K562 (cell line): ENCODE measurements around the gene MYOM1. TPM values are rescaled to one million over a fixed set of nuclear protein-coding genes. Genes with fewer than 3 reads are reported as not detected.
A peak's percentile ranks its signal among the peaks of the same experiment; 100 is the strongest.

ENCODE experiments used
- ATF7 ChIP-seq: fragments of 450-650 bp; IDR thresholded peaks from 2 replicates; pipeline ENCODE4 v1.7.1; 2014; ENCODE audit warnings: mild to moderate bottlenecking, moderate library complexity
- FOXA3 ChIP-seq, 2 experiments: fragments of 450-650 bp in 1 of 2; sonication (generic) in 1 of 2; formaldehyde crosslinking; IDR thresholded peaks in 1 of 2; conservative IDR thresholded peaks in 1 of 2; 2 replicates each; pipeline versions ENCODE4 v1.4.0 to v1.8.0; 2020 to 2022; ENCODE audit warnings: mild to moderate bottlenecking in 2 of 2, missing genetic modification reagents in 1 of 2
- HDGF ChIP-seq: fragments of 450-650 bp; IDR thresholded peaks from 2 replicates; pipeline ENCODE4 v1.6.1; 2016
- LCOR ChIP-seq: sonication (generic); formaldehyde crosslinking; IDR thresholded peaks from 2 replicates; pipeline ENCODE4 v1.8.0; 2022; ENCODE audit warnings: mild to moderate bottlenecking, missing genetic modification reagents
- NELFE ChIP-seq: IDR thresholded peaks from 2 replicates; pipeline ENCODE4 v1.6.1; 2011; ENCODE audit warnings: mild to moderate bottlenecking; ENCODE audit not compliant: insufficient read depth, insufficient read length
- NFRKB ChIP-seq: fragments of 450-650 bp; IDR thresholded peaks from 2 replicates; pipeline ENCODE4 v1.6.1; 2016; ENCODE audit warnings: low read depth
- POLR2H ChIP-seq: IDR thresholded peaks from 2 replicates; pipeline ENCODE4 v1.6.1; 2016; ENCODE audit warnings: missing genetic modification characterization, low read depth, mild to moderate bottlenecking, control low read depth, missing compliant biosample characterization, moderate library complexity
- RAD51 ChIP-seq: fragments of 450-650 bp; IDR thresholded peaks from 2 replicates; pipeline ENCODE4 v1.7.1; 2016; ENCODE audit warnings: low read depth, mild to moderate bottlenecking, borderline replicate concordance
- RBM15 ChIP-seq: fragments of 200-400 bp; formaldehyde crosslinking; IDR thresholded peaks from 2 replicates; pipeline ENCODE4 v1.6.1; 2018; ENCODE audit warnings: mild to moderate bottlenecking, low read length, moderate library complexity; ENCODE audit not compliant: insufficient read depth
- SNRNP70 ChIP-seq: fragments of 200-400 bp; formaldehyde crosslinking; optimal IDR thresholded peaks from 2 replicates; pipeline ENCODE3; 2017; ENCODE audit warnings: low read depth, low read length
- YY1 ChIP-seq, 3 experiments: IDR thresholded peaks; 2 replicates each; pipeline ENCODE4 v1.6.1; 2011; ENCODE audit warnings: low read length in 2 of 3, mild to moderate bottlenecking in 2 of 3, moderate library complexity in 2 of 3, borderline replicate concordance in 1 of 3, control low read depth in 1 of 3, low read depth in 1 of 3; ENCODE audit not compliant: insufficient read depth in 3 of 3, insufficient replicate concordance in 2 of 3, control insufficient read depth in 1 of 3, insufficient read length in 1 of 3; ENCODE audit errors: extremely low read depth in 1 of 3
- ZNF23 ChIP-seq: fragments of 250-450 bp; sonication (Bioruptor Pico); IDR thresholded peaks from 2 replicates; pipeline ENCODE4 v1.4.0; 2020; ENCODE audit warnings: mild to moderate bottlenecking
- ZNF239 ChIP-seq: fragments of 250-450 bp; sonication (Bioruptor Pico); IDR thresholded peaks from 2 replicates; pipeline ENCODE4 v1.4.0; 2020; ENCODE audit warnings: mild to moderate bottlenecking
- ZNF277 ChIP-seq: fragments of 250-450 bp; sonication (Bioruptor Pico); IDR thresholded peaks from 2 replicates; pipeline ENCODE4 v1.8.0; 2022; ENCODE audit warnings: inconsistent platforms, mild to moderate bottlenecking, moderate library complexity, borderline replicate concordance
- ZNF384 ChIP-seq: IDR thresholded peaks from 2 replicates; pipeline ENCODE4 v1.6.1; 2012; ENCODE audit warnings: low read depth, low read length, improper control_type of control experiment
- ZNF395 ChIP-seq: fragments of 200-800 bp; sonication (Bioruptor generic); IDR thresholded peaks from 2 replicates; pipeline ENCODE4 v1.6.1; 2017; ENCODE audit warnings: missing genetic modification characterization, missing compliant biosample characterization
- polyA plus RNA-seq, 8 experiments: library from polyadenylated mRNA; depleted of rRNA in 4 of 8; stranded (reverse) in 5 of 8; unstranded in 3 of 8; fragments of >200 nt; fragmentation: Nextera tagmentation in 2 of 8; fragmentation: Illumina TruSeq in 1 of 8; extraction: Ambion mirVana in 2 of 8; extraction: Trizol in 1 of 8; gene quantifications; 2 replicates each; pipeline versions ENCODE4 v1.2.1 to v1.2.3, GENCODE V29; 2011 to 2014; ENCODE audit warnings: inconsistent platforms in 1 of 8, missing spikeins in 1 of 8
- total RNA-seq, 7 experiments: library from RNA; depleted of rRNA in 6 of 7; stranded (reverse); fragments of >200 nt in 6 of 7; fragmentation: Illumina TruSeq in 2 of 7; extraction: Trizol in 2 of 7; gene quantifications; 2 replicates each; pipeline versions ENCODE4 v1.2.1 to v1.2.3, GENCODE V29; 2011 to 2021; ENCODE audit warnings: low replicate concordance in 1 of 7
- TF ChIP-seq, protein P1 (sequence below): fragments of 450-650 bp; formaldehyde crosslinking; conservative IDR thresholded peaks from 2 replicates; pipeline ENCODE4 v1.4.0; 2022; ENCODE audit warnings: mild to moderate bottlenecking, missing genetic modification characterization
- TF ChIP-seq, protein P2 (sequence below): fragments of 250-450 bp; sonication (Bioruptor Pico); IDR thresholded peaks from 2 replicates; pipeline ENCODE4 v1.4.0; 2020; ENCODE audit warnings: mild to moderate bottlenecking
- TF ChIP-seq, protein P3 (sequence below): fragments of 450-650 bp; formaldehyde crosslinking; IDR thresholded peaks from 2 replicates; pipeline ENCODE4 v1.4.0; 2020; ENCODE audit warnings: mild to moderate bottlenecking, moderate library complexity

MYOM1 gene
- total and polyA plus RNA-seq, 9 of the 15 experiments (the other 6 are each of a cell fraction or from before 2014, with no cell fraction given), result 0.01 to 0.62 (median 0.25) TPM

DNA sequence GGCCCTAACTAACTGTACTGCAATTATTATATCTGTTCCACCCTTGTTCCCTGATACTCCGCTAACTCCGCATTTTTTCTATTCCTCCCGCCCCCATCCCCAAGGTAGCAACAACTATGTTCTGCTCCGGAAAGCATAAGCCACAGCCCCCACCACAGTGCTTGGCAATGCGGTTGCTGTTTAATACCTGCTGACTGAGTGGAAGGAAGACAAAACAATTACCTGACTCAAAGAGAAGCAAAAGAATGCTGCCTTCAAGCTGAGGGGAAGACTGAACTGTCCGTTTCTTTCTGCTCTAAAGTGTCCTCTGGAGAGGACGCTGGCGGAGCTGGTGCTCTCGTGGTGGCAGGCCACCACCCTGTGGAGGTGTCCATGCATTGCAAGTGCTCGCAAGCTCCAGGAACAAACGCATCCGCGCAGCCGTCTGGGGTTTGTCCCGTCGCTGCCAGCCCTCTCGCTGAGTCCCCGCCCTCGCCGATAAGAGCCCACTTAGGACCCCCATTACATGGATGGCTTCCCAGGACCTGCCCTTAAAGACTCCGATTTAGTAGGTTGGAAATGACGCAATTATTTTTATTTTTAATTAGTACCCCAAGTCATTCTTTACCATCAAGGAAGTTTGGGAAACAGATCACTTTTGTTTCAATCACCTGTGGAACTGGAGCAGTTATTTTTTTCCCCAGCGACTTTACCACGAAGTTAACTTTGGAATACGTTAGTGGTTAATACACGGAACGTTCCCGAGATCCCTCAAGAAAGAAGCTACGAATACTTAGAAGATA lies 26.3 kb upstream of the MYOM1 start (continued):
- TF ChIP-seq, protein P1, sequence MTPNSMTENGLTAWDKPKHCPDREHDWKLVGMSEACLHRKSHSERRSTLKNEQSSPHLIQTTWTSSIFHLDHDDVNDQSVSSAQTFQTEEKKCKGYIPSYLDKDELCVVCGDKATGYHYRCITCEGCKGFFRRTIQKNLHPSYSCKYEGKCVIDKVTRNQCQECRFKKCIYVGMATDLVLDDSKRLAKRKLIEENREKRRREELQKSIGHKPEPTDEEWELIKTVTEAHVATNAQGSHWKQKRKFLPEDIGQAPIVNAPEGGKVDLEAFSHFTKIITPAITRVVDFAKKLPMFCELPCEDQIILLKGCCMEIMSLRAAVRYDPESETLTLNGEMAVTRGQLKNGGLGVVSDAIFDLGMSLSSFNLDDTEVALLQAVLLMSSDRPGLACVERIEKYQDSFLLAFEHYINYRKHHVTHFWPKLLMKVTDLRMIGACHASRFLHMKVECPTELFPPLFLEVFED (CRISPR knock-in tag), result peak; percentile 73
- TF ChIP-seq NELFE, result no peak
- TF ChIP-seq POLR2H, result no peak
- TF ChIP-seq, protein P2, sequence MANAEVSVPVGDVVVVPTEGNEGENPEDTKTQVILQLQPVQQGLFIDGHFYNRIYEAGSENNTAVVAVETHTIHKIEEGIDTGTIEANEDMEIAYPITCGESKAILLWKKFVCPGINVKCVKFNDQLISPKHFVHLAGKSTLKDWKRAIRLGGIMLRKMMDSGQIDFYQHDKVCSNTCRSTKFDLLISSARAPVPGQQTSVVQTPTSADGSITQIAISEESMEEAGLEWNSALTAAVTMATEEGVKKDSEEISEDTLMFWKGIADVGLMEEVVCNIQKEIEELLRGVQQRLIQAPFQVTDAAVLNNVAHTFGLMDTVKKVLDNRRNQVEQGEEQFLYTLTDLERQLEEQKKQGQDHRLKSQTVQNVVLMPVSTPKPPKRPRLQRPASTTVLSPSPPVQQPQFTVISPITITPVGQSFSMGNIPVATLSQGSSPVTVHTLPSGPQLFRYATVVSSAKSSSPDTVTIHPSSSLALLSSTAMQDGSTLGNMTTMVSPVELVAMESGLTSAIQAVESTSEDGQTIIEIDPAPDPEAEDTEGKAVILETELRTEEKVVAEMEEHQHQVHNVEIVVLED (CRISPR knock-in tag), result 0 out of 2 replicates have a peak, but pooled peaks have one; percentile 24
- TF ChIP-seq RBM15, result no peak
- no peak for TF ChIP-seq SNRNP70
- TF ChIP-seq LCOR (CRISPR knock-in tag), result no peak; the same call in 1 of the 2 replicates
- no peak for TF ChIP-seq ZNF23 (CRISPR knock-in tag)
- TF ChIP-seq ZNF277 (CRISPR knock-in tag), result no peak
- TF ChIP-seq, protein P3, sequence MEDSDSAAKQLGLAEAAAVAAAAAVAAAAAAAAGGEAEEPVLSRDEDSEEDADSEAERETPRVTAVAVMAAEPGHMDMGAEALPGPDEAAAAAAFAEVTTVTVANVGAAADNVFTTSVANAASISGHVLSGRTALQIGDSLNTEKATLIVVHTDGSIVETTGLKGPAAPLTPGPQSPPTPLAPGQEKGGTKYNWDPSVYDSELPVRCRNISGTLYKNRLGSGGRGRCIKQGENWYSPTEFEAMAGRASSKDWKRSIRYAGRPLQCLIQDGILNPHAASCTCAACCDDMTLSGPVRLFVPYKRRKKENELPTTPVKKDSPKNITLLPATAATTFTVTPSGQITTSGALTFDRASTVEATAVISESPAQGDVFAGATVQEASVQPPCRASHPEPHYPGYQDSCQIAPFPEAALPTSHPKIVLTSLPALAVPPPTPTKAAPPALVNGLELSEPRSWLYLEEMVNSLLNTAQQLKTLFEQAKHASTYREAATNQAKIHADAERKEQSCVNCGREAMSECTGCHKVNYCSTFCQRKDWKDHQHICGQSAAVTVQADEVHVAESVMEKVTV (CRISPR knock-in tag), result peak; percentile 99
- no peak for TF ChIP-seq ZNF395 (CRISPR knock-in tag)
- no peak for TF ChIP-seq ATF7
- TF ChIP-seq NFRKB, result no peak; the same call in 1 of the 2 replicates
- no peak for TF ChIP-seq FOXA3 (CRISPR knock-in tag; conservative IDR thresholded peaks at IDR 0.05 in 1 of 2, IDR thresholded peaks at IDR 0.05 in 1 of 2)
- TF ChIP-seq RAD51, result no peak
- 0 out of 2 replicates have a peak, but pooled peaks have one; percentile 65 for TF ChIP-seq HDGF
- TF ChIP-seq YY1 (IDR thresholded peaks at IDR 0.05; ENCODE audit: borderline replicate concordance in 1 of 3, control insufficient read depth in 1 of 3, extremely low read depth in 1 of 3, insufficient read depth in 3 of 3, insufficient read length in 1 of 3, insufficient replicate concordance in 2 of 3, low read depth in 1 of 3, low read length in 2 of 3), result peak in 1 of 3 experiments; percentile 42
- peak; percentile 37; the same call in 1 of the 2 replicates for TF ChIP-seq ZNF384
- TF ChIP-seq ZNF239 (CRISPR knock-in tag), result no peak
